Epithelial cell of umbilical artery (primary cell): ENCODE data around the gene MEF2A. TPM values are rescaled to one million over a fixed set of nuclear protein-coding genes. Genes with fewer than 3 reads are reported as not detected.

Source experiments
- total RNA-seq: library from RNA; depleted of rRNA; stranded (reverse); fragments of >200 nt; gene quantifications from 2 replicates; pipeline ENCODE4 v1.2.3, GENCODE V29; 2014

MEF2A gene
- 13.3 and 29.2 TPM in 2 replicates for total RNA-seq

GRCh38 chr15:99565299-99566156, at the start of gene MEF2A:
Gene MEF2A (plus strand): TSS chr15:99565984. CDS start chr15:99633120, 67,136 bp downstream.

GRCh38 chr15:99733268-99734039, 167.7 kb downstream of the MEF2A start, which contains the start of gene LYSMD4:
Gene LYSMD4 (minus strand): TSS chr15:99733437. CDS start chr15:99731999, 1,438 bp downstream.

Other genes starting within 250 kb of the MEF2A start
- gene LYSMD4, start 167.5 kb downstream of the MEF2A start, total RNA-seq = 7.5 and 10.3 TPM in 2 replicates